Left ventricle myocardium inferior (tissue), 1 donor: Measurements from ENCODE around the gene DENND1A. TPM values are rescaled to one million over a fixed set of nuclear protein-coding genes. Genes with fewer than 3 reads are reported as not detected.

ENCODE experiments used
- DNase-seq: peaks from one replicate; pipeline ENCODE4 v3.0.0-alpha.2; 2020
- H3K27ac ChIP-seq: fragments of 200-600 bp; replicated peaks from 2 replicates; pipeline ENCODE4 v1.8.0; 2021
- H3K27me3 ChIP-seq: fragments of 200-600 bp; 2 replicates; pipeline ENCODE4 v1.8.0; 2021; ENCODE audit warnings: low read depth
- H3K36me3 ChIP-seq: fragments of 200-600 bp; 2 replicates; pipeline ENCODE4 v1.8.0; 2021
- H3K4me1 ChIP-seq: fragments of 200-600 bp; 2 replicates; pipeline ENCODE4 v1.8.0; 2021
- H3K4me3 ChIP-seq: fragments of 200-600 bp; 2 replicates; pipeline ENCODE4 v1.8.0; 2021; ENCODE audit warnings: mild to moderate bottlenecking, moderate library complexity
- H3K9me3 ChIP-seq: fragments of 200-600 bp; replicated peaks from 2 replicates; pipeline ENCODE4 v1.8.0; 2021
- CTCF ChIP-seq: fragments of 200-600 bp; IDR thresholded peaks from 2 replicates; pipeline ENCODE4 v1.8.0; 2021; ENCODE audit warnings: antibody characterized with exemption, mild to moderate bottlenecking, borderline replicate concordance
- intact Hi-C: fragments of 100-400 bp; cut with micrococcal nuclease; formaldehyde crosslinking; loops from one replicate; pipeline ENCODE4 v1.11.0; 2022
- total RNA-seq: library from RNA; stranded (reverse); fragmentation: NEBNext Ultra II Directional; extraction: Animal tissue kit (Norgen Biotek cat#: 25700); gene quantifications from one replicate; pipeline ENCODE4 v1.2.1, GENCODE V29; 2021
- donor health status: DM: no; HTN: yes; CAD: no; lungs with severe emphysema.

The DENND1A gene
- total RNA-seq, 1 donor from 2014 or later: 12.2 TPM

DNA sequence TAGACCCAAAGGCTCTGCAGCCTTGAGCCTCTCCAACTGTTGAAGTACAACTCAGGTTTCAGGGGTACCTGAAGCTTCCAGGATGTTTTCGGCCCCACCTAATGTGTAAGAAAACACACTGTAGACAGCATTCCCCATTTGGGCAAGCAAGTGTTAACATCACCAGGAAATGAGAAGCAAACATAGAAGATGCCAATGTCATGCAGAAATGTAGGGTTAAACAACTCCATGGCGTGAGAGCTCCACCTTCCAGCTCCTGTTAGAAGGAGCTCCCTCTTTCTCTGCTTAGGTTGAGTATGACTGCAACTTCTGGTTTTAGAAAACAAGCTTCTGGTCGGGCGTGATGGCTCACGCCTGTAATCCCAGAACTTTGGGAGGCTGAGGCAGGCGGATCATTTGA lies 31.0 kb upstream of the DENND1A start:
- Histone ChIP-seq H3K27ac (no peak overlapping the region), H3K4me1 (no peaks in the 10 kb centered on the region), H3K27me3 (peaks cover 63% of the 10 kb centered on the region), H3K36me3 (no peaks in the 10 kb centered on the region), H3K9me3 (no peaks in the 10 kb centered on the region), H3K4me3 (no peak overlapping the region)
- intact Hi-C loops: no loop called here
- TF ChIP-seq CTCF: no peak
- no peak for DNase-seq

- Histone ChIP-seq H3K4me1 (no peaks in the 10 kb centered on the region), H3K9me3 (no peaks in the 10 kb centered on the region), H3K36me3 (no peaks in the 10 kb centered on the region), H3K27me3 (peaks cover 69% of the 10 kb centered on the region), H3K4me3 (no peak overlapping the region), H3K27ac (no peak overlapping the region)
- intact Hi-C loops: no loop called here
- TF ChIP-seq CTCF: no peak
- DNase-seq: no peak
Measured at GRCh38 chr9:123960366-123960765, 30.4 kb upstream of the DENND1A start.

DNA sequence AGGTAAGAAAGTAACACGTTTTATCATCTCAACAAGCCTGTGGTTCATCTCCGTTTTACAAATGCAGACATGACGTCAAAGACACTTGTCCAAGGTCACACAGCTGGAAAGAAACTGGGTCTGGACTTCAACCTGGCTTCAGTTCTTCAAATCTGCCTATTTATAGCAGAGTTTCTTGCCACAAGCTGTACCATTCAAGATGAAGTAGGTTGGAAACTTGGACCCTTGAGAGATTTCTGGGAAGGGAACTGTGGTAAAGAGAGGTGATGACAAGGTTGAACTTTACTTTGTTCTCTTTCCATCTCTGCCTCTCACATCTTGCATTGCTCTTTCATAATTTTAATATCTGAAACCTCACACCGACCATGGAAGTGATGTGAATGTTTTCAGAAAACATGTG lies 29.9 kb upstream of the DENND1A start:
- DNase-seq: no peak
- Histone ChIP-seq H3K27me3 (peaks cover 72% of the 10 kb centered on the region), H3K36me3 (no peaks in the 10 kb centered on the region), H3K27ac (no peak overlapping the region), H3K4me1 (no peaks in the 10 kb centered on the region), H3K4me3 (no peak overlapping the region), H3K9me3 (no peaks in the 10 kb centered on the region)
- intact Hi-C loops: no loop called here
- no peak for TF ChIP-seq CTCF

DNA sequence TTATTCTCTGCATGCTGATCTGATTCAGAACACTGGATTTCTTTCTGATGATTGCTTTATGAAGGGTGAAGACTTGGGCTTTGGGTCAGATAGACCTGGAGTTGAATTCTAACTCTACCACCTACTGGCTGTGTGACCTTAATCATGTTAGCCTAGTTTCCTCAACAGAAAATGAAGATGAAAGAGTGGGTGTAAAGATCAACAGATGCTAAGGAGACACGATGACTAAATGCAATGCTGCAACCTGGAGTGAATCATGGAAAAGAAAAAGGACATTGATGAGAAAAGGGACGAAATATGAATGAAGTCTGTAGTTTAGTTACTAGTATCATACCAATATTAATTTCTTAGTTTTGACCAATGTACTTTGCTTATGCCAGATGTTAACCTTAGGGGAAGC lies 27.8 kb upstream of the DENND1A start:
- Histone ChIP-seq H3K9me3 (no peaks in the 10 kb centered on the region), H3K4me1 (no peaks in the 10 kb centered on the region), H3K36me3 (no peaks in the 10 kb centered on the region), H3K27me3 (peaks cover 89% of the 10 kb centered on the region), H3K4me3 (no peak overlapping the region), H3K27ac (no peak overlapping the region)
- intact Hi-C loops: no loop called here
- TF ChIP-seq CTCF: no peak
- DNase-seq: no peak

GRCh38 chr9:123957168-123957721 lies 27.3 kb upstream of the DENND1A start:
- no peak for TF ChIP-seq CTCF
- intact Hi-C loops: no loop called here
- Histone ChIP-seq H3K27me3 (peaks cover 90% of the 10 kb centered on the region), H3K36me3 (no peaks in the 10 kb centered on the region), H3K4me1 (no peaks in the 10 kb centered on the region), H3K27ac (no peak overlapping the region), H3K4me3 (no peak overlapping the region), H3K9me3 (no peaks in the 10 kb centered on the region)
- no peak for DNase-seq
